Uterus (tissue), 2 donors: ENCODE data around the gene ST8SIA5.

ENCODE experiments used
- POLR2A ChIP-seq, 2 donors: fragments of 450-650 bp; IDR thresholded peaks; one replicate each; pipeline ENCODE4 v1.6.1; 2016; ENCODE audit warnings: antibody characterized with exemption in 2 of 2, mild to moderate bottlenecking in 1 of 2, moderate library complexity in 1 of 2
- TF ChIP-seq, protein P1 (sequence below), 4 experiments: fragments of 200-600 bp in 2 of 4; fragments of 450-650 bp in 2 of 4; sonication (generic) in 2 of 4; IDR thresholded peaks; one replicate each; pipeline ENCODE4 v1.5.1; 2016 to 2019; ENCODE audit warnings: antibody characterized with exemption in 4 of 4, mild to moderate bottlenecking in 2 of 4, moderate library complexity in 1 of 4

DNA sequence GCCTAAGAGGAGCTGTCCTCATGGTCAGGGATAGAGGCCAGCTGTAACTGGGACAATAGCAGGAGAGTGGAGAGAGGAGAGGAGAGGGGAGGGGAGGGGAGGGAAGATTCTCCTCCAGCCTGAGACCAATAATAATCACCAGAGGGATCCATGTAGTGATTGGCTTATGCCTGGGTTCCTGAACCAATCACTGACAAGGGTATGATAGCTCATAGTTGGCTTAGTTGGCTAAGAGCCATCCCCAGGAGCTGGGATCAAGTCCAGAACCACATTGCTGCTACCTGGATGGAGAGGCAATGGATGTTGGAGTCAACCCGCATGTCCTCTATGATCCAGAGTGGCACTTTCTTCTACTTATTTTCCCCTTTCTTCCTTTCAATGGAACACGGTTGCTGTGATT is 7.7 kb upstream of the ST8SIA5 start:
- TF ChIP-seq, protein P1, sequence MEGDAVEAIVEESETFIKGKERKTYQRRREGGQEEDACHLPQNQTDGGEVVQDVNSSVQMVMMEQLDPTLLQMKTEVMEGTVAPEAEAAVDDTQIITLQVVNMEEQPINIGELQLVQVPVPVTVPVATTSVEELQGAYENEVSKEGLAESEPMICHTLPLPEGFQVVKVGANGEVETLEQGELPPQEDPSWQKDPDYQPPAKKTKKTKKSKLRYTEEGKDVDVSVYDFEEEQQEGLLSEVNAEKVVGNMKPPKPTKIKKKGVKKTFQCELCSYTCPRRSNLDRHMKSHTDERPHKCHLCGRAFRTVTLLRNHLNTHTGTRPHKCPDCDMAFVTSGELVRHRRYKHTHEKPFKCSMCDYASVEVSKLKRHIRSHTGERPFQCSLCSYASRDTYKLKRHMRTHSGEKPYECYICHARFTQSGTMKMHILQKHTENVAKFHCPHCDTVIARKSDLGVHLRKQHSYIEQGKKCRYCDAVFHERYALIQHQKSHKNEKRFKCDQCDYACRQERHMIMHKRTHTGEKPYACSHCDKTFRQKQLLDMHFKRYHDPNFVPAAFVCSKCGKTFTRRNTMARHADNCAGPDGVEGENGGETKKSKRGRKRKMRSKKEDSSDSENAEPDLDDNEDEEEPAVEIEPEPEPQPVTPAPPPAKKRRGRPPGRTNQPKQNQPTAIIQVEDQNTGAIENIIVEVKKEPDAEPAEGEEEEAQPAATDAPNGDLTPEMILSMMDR (IDR thresholded peaks at IDR 0.05) = no peak
- TF ChIP-seq POLR2A (IDR thresholded peaks at IDR 0.05) = no peak
